GM12801 (cell line): ENCODE measurements around the gene CFD.

Experiments
- TF ChIP-seq, protein P1 (sequence below): IDR thresholded peaks from one replicate; pipeline ENCODE4 v1.5.1; 2011; ENCODE audit warnings: control low read depth; ENCODE audit not compliant: insufficient read length; ENCODE audit errors: extremely low read depth

Gene CFD

DNA sequence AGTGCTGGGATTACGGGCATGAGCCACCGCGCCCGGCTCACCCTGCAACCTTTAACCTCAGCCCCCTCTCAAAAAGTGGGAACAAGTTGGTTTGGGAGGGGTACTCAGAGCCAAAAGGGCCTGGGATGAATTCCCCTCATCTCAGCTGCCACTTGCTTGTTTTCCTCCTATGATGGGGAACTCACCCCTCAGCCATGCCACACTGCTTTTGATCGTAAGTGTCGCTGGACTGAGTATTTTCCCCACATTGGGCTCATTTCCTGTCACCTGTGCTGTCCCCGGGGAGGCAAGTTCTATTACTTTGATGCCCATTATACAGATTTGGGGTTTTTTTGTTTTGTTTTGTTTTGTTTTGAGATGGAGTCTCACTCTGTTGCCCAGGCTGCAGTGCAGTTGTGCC, 47.0 kb downstream of the CFD start:
- TF ChIP-seq, protein P1, sequence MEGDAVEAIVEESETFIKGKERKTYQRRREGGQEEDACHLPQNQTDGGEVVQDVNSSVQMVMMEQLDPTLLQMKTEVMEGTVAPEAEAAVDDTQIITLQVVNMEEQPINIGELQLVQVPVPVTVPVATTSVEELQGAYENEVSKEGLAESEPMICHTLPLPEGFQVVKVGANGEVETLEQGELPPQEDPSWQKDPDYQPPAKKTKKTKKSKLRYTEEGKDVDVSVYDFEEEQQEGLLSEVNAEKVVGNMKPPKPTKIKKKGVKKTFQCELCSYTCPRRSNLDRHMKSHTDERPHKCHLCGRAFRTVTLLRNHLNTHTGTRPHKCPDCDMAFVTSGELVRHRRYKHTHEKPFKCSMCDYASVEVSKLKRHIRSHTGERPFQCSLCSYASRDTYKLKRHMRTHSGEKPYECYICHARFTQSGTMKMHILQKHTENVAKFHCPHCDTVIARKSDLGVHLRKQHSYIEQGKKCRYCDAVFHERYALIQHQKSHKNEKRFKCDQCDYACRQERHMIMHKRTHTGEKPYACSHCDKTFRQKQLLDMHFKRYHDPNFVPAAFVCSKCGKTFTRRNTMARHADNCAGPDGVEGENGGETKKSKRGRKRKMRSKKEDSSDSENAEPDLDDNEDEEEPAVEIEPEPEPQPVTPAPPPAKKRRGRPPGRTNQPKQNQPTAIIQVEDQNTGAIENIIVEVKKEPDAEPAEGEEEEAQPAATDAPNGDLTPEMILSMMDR, result no peak

DNA sequence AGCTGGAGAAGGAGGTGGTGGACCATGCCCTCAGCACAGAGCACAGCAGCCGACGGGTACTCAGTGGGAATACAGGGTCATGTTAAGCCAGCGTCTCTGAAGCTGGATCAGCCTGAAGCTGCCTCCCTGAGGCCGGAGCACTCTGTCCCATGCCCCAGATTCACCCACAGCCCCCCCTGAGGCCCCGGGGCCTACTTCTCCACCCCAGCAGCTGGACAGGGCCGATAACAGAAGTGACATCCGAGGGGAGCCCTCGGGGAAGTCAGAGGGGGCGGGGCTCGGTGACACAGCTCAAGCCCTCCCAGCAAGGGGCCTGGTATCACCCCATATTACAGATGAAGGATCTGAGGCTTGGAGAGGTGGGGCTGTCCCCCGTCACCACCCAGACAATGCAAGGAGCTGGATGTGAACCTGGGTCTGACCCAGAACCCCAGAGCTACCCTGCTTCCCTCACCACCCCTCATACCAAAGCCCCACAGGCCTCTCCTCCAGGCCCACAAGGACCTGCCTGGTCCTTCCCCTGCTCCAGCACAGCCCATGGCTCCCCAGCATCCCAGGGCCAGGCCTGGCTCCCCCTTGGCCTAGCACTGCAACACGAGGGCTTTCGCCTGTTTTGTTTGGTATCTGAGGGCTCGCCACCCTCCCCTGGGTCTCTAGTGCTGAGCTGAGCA, 47.9 kb downstream of the CFD start:
- TF ChIP-seq, protein P1, result no peak

DNA sequence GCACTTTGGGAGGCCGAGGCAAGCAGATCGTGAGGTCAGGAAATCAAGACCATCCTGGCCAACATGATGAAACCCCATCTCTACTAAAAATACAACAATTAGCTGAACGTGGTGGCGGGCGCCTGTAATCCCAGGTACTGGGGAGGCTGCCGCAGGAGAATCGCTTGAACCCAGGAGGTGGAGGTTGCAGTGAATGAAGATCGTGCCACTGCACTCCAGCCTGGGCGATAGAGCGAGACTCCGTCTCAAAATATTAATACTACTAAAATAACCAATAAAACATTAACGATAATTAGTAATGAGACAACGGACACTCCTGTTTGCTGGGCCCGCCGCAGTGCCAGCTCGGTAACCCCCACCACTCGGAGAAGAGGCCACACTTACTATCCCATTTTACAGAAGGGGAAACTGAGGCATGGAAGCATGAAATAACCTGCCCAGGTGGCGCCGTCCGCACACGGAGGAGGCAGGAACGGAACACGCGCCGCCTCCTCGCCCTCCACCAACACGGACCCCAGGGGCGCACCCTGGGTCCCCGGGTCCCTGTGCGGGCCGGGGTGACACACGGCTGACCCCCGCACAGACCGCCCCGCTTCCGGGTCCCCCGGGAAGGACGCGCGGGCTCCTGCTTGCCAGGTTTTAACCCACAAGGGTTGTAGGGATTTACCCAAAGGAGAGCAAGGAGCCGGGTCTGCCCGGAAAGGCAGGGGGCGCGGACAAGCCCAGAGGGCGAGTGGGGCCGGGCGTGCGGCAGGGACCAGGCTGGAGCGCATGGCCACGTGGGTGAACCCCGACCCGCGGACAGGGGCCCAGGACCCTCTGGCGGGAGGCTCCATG, 52.0 kb downstream of the CFD start:
- TF ChIP-seq, protein P1, result no peak

DNA sequence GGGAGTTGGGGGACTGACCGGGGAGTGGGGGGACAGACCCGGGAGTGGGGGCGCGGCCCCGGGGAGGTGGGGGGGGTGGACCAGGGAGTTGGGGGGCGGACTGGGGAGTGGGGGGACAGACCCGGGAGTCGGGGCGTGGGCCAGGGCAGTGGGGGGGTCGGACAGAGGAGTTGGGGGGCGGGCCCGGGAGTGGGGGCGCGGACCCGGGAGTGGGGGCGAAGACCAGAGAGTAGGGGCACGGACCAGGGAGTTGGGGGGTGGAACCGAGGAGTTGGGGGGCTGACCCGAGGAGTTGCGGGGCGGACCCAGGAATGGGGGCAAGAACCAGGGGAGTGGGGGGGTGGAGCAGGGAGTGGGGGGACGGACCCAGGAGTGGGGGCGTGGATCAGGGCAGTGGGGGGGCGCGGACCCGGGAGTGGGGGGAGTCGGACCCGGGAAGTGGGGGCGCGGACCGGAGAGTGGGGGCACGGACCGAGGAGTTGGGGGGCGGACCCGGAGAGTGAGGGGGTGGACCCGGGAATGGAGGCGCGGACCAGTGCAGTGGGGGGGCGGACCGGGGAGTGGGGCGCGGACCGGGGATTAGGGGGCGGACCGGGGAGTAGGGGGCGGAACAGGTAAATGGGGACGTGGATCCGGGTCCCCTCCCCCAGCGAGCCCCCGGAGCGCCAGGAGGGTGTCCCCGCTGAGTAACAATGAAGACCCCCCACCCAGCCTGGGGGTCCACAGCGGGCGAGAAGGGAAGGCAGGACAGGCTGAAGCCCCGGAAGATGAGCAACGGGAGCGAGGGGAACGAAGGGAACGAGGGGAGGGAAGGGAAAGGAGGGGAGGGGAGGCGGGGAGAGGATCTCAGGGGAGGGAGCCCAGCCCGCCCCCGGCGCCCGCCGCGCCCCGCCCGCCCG, 53.0 kb downstream of the CFD start:
- TF ChIP-seq, protein P1, result no peak
